ENCODE data around the gene APOH. TPM values are rescaled to one million over a fixed set of nuclear protein-coding genes. Genes with fewer than 3 reads are reported as not detected.
"Not testable (repeated sequence)": the region's sequence is repeated elsewhere in the genome, so short reads cannot be mapped to it uniquely, and the experiment has no call there.

The APOH gene
- total RNA-seq (2014; rRNA removed; shearing (Covaris generic)), result not detected in 2 replicates
- not detected in 2 replicates for polyA plus RNA-seq (2014; cell fraction: nucleus; rRNA removed)

DNA sequence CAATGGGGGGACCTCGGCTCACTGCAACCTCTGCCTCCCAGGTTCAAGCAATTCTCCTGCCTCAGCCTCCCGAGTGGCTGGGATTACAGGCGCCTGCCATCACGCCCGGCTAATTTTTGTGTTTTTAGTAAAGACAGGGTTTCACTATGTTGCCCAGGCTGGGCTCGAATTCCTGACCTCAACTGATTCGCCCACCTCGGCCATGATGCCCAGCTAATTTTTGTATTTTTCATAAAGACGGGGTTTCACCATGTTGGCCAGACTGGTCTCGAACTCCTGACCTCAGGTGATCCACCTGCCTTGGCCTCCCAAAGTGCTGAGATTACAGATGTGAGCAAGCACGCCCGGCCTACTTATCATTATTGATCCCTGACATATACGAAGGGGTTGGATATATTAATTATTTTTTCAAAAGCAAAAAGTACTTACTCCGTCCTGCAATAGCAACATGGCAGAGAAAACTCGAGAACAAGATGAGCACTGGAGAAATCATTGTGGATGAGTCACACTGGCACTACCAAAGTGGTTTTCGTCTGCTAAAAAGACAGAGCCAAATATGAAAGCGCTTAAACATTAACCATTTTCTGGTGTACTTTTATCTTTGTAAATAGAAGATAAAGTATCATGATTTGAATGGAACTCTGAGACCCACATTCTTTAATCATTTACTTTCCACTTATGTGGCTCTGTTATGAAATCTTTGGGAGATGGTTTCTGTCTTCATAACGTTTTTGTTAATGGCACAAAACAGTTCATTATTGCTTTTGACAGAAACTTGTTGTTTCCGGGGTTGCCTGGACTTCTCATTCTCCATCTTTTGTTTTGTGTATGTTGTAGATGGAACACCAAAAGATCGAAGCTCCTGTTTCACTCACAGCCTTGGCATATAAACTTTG lies at the start of gene APOH:
Gene APOH, minus strand, starts transcription at position 529 of the 896 bp plus-strand sequence. Its CDS starts 36 bp downstream, at position 493.
- no peak for DNase-seq (ENCODE audit: extremely low read depth, low read depth)

- no peak for DNase-seq (ENCODE audit: extremely low read depth, low read depth)
Measured at GRCh38 chr17:66277191-66277590, 48.0 kb upstream of the APOH start.

DNA sequence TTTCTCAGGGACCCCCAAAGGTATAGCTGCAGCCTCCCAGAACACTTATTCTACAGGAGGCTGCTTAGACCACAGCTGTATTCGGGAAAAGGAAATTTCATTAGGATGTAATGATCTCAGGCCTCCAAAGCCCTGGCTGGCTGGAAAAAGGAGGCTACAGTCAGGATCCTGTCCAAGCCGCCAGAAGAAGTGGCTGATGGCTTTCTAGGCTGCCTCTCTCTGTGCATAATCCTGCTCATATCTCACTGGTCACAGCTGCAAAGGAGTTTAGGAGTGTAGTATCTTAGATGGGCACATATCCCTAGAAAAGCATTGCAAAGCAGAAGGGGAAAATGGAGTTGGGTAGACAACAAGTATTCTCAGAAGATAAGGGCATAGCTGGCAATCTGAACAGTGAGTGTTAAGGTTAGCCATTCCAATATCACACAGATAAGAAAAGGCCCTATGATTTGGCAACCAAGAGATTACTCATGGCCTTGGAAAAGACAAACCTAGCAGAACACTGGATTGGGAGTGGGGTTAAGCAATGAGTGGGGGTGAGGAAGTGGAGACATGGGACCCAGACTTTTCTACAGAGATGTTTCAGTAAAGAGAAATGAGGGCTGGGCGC lies 47.2 kb upstream of the APOH start:
- DNase-seq (ENCODE audit: extremely low read depth, low read depth), result no peak

DNA sequence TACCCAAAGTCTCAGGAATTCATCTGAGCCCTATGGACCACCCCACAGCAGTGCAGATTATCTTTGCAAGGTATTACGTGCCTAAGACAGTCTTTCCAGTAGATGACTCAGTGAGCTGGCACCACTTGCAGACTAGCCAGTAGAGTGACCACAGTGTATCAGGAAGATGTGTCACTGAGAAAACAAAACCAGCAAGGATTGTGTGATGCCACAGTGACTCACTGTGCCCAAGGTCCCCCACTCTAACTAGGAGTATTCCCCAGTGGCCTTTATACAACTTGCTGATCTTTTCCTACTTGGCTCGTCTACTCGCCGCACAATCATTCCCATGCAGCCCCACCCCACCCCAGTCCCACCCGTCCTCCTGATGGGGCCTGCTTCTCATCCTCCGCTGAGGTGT lies 46.4 kb upstream of the APOH start:
- peak; percentile 94 for DNase-seq (ENCODE audit: extremely low read depth, low read depth)

- DNase-seq (ENCODE audit: extremely low read depth, low read depth), result no peak
Measured at GRCh38 chr17:66273586-66273848, 44.3 kb upstream of the APOH start.

DNA sequence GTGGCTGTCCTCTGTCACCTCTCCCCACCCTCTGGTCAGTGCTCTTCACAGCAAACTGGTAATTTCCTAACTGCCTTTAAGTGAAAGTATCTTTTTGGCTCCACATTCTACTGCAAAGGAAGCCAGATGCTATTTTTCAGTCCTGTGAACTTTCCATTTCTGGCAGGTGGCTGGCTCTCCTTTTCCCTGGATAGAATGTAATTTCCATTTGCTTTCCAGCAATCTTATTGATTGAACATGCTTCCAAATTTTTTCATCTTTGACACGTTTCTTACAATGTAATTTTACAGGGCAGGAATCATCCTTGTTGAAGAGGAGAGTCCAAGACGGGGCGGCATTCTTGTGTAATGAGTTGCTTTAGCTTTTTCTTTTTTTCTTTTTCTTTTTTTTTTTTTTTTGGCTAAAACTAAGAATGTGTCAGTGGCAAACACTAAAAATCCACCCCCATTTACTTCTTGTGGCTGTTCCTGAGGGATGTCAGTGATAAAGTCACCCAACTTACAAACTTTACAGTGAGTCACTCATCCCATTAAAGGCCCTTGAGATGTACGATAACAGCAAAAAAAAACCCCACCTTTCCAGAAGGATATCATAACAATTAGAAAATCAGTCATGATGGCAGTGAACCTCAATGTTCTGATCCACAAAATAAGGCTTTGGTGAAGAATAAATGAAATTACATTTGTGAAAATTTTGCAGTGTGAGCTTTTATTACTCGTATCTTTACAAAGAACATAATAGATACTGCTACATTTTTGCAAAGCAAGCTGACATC lies 43.8 kb upstream of the APOH start:
- DNase-seq (ENCODE audit: extremely low read depth, low read depth), result no peak

DNA sequence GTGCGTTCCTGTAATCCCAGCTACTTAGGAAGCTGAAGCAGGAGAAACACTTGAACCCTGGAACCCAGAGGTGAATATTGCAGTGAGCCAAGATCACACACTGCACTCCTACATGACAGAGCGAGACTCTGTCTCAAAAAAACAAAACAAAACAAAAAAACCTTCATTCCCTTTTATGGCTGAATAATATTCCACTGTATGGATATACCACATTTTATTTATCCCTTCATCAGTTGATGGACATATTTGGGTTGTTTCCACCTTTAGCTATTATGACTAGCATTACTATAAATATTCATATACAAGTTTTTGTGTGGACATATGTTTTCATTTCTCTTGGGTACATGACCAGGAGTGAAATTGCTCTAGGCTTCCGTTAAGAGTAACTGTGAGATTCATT lies 42.3 kb upstream of the APOH start:
- DNase-seq (ENCODE audit: extremely low read depth, low read depth), result no peak

- DNase-seq (ENCODE audit: extremely low read depth, low read depth), result no peak
Measured at GRCh38 chr17:66270106-66270505, 40.9 kb upstream of the APOH start.

DNA sequence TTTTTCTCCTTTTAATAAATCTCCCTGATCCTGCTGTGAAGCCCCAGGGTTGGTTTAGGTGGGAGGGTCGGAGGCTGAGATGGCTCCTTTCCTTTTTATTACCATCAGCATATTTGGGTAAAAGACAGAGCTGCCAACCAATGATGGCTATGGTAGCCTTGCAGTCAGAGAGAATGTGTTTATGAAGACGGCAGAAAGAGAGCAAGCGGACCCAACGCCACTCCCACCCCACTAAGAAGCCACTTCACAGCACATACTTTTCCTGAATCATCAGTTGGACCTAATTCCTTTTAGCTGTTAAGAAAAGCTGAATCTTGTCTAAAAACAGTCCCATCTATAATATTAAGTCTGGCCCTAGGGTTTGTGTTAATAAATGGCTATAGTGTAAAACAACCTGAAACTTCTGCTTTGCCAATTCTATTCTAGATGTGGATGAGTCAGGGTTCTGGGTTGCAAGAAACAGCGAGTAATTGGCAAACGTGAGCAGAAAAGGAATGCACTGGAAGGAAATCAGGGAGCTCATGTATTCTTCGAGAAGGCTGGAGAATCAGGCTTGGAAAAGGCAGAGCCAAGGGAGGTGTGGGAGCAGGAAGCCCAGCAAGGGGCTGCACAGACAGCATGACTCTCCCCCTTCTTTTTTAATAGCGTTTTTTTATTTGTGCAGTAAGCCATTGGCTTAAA lies 39.2 kb upstream of the APOH start:
- no peak for DNase-seq (ENCODE audit: extremely low read depth, low read depth)

- DNase-seq (ENCODE audit: extremely low read depth, low read depth), result no peak
Measured at GRCh38 chr17:66264696-66265095, 35.5 kb upstream of the APOH start.

GRCh38 chr17:66262767-66263166 lies 33.6 kb upstream of the APOH start:
- DNase-seq (ENCODE audit: extremely low read depth, low read depth), result no peak

GRCh38 chr17:66260688-66261087 lies 31.5 kb upstream of the APOH start:
- DNase-seq (ENCODE audit: extremely low read depth, low read depth), result no peak

GRCh38 chr17:66260275-66260674 lies 31.1 kb upstream of the APOH start:
- DNase-seq (ENCODE audit: extremely low read depth, low read depth), result no peak

GRCh38 chr17:66255527-66255971 lies 26.3 kb upstream of the APOH start:
- no peak for DNase-seq (ENCODE audit: extremely low read depth, low read depth)

- peak; percentile 74 for DNase-seq (ENCODE audit: extremely low read depth, low read depth)
Measured at GRCh38 chr17:66255112-66255511, 25.9 kb upstream of the APOH start.

- not testable (repeated sequence) for DNase-seq (ENCODE audit: extremely low read depth, low read depth)
Measured at GRCh38 chr17:66253458-66253857, 24.2 kb upstream of the APOH start.

DNA sequence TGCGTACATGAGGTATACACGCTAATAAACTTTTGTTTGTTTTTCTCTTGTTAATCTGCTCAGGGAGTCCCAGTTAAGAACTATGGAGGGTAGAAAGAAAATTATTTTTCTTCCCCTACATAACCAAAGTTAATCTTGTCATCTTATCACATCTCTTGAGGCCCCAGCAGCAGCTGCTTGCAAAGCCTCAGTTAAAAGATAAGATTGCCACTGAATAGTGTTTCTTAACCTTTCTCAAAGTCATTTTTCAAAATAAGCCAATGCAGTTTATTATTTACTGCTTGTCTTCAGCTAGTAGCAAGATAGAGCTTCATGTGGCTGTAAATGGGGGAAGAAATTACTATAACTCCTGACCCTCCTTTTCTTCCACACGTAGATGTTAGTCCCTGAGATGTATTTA lies 21.5 kb upstream of the APOH start:
- no peak for DNase-seq (ENCODE audit: extremely low read depth, low read depth)

- DNase-seq (ENCODE audit: extremely low read depth, low read depth), result no peak
Measured at GRCh38 chr17:66248285-66248684, 19.1 kb upstream of the APOH start.

DNA sequence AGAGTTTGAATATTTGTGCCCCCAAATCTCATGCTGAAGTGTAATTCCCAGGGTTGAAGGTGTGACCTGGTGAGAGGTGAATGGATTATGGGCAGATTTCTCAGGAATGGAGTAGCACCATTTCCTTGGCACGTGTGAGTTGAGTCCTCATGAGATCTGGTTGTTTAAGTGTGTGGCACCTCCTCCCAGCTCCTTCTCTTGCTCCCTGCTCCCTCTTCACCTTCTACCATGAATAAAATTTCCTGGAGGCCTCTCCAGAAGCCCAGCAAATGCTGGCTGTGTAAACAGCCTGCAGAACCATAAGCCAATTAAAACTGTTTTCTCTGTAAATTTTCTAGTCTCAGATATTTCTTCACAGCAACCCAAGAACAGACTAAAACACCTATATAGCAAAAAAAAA lies 12.6 kb upstream of the APOH start:
- DNase-seq (ENCODE audit: extremely low read depth, low read depth), result no peak

GRCh38 chr17:66240630-66241029 lies 11.4 kb upstream of the APOH start:
- DNase-seq (ENCODE audit: extremely low read depth, low read depth), result no peak

GRCh38 chr17:66240013-66240412 lies 10.8 kb upstream of the APOH start:
- no peak for DNase-seq (ENCODE audit: extremely low read depth, low read depth)
